HepG2 (cell line): ENCODE measurements around the gene STK40. TPM values are rescaled to one million over a fixed set of nuclear protein-coding genes. Genes with fewer than 3 reads are reported as not detected.

Source experiments
- ATAD3A ChIP-seq: sonication (generic); formaldehyde crosslinking; IDR thresholded peaks from 2 replicates; pipeline ENCODE4 v1.4.0; 2020; ENCODE audit warnings: missing genetic modification reagents
- ATRX ChIP-seq: sonication (generic); formaldehyde crosslinking; IDR thresholded peaks from 2 replicates; pipeline ENCODE4 v1.4.0; 2020; ENCODE audit warnings: missing genetic modification reagents, borderline replicate concordance
- CBX2 ChIP-seq, 2 experiments: fragments of 200-600 bp in 1 of 2; sonication (generic); formaldehyde crosslinking in 1 of 2; IDR thresholded peaks; 2 replicates each; pipeline versions ENCODE4 v1.7.0 to v1.8.1; 2018 to 2022; ENCODE audit warnings: low read depth in 2 of 2, low read length in 1 of 2, mild to moderate bottlenecking in 1 of 2, missing genetic modification reagents in 1 of 2
- CREM ChIP-seq, 2 experiments: sonication (generic) in 1 of 2; formaldehyde crosslinking in 1 of 2; IDR thresholded peaks; 2 replicates each; pipeline versions ENCODE4 v1.4.0 to v1.6.1; 2016 to 2020; ENCODE audit warnings: antibody characterized with exemption in 1 of 2, mild to moderate bottlenecking in 1 of 2, missing genetic modification reagents in 1 of 2
- EEA1 ChIP-seq: sonication (generic); formaldehyde crosslinking; IDR thresholded peaks from 2 replicates; pipeline ENCODE4 v1.5.1; 2020; ENCODE audit warnings: mild to moderate bottlenecking, missing genetic modification reagents, borderline replicate concordance
- GTF2F1 ChIP-seq: fragments of 150-350 bp; IDR thresholded peaks from 2 replicates; pipeline ENCODE4 v1.6.1; 2014; ENCODE audit warnings: low read length
- HCFC1 ChIP-seq: fragments of 150-350 bp; IDR thresholded peaks from 2 replicates; pipeline ENCODE4 v1.6.1; 2014; ENCODE audit warnings: low read depth, low read length
- HNRNPL ChIP-seq: fragments of 200-400 bp; formaldehyde crosslinking; IDR thresholded peaks from 2 replicates; pipeline ENCODE4 v1.6.1; 2017; ENCODE audit warnings: mild to moderate bottlenecking, low read depth, low read length
- HNRNPLL ChIP-seq: fragments of 200-400 bp; formaldehyde crosslinking; IDR thresholded peaks from 2 replicates; pipeline ENCODE4 v1.6.1; 2017; ENCODE audit warnings: mild to moderate bottlenecking, low read depth, low read length; ENCODE audit not compliant: poor library complexity, severe bottlenecking
- IKZF1 ChIP-seq: fragments of 450-650 bp; IDR thresholded peaks from 2 replicates; pipeline ENCODE4 v1.7.1; 2016
- MTF2 ChIP-seq: sonication (generic); formaldehyde crosslinking; IDR thresholded peaks from 2 replicates; pipeline ENCODE4 v1.5.0; 2020; ENCODE audit warnings: missing genetic modification reagents, borderline replicate concordance
- POLR2A ChIP-seq, 2 experiments: IDR thresholded peaks; 2 replicates each; pipeline ENCODE4 v1.6.1; 2011; ENCODE audit warnings: low read depth in 2 of 2, low read length in 2 of 2, mild to moderate bottlenecking in 1 of 2, moderate library complexity in 1 of 2; ENCODE audit not compliant: insufficient read depth in 1 of 2
- RFXANK ChIP-seq: IDR thresholded peaks from 2 replicates; pipeline ENCODE4 v1.6.1; 2016
- ZFP1 ChIP-seq: IDR thresholded peaks from 2 replicates; pipeline ENCODE4 v1.6.1; 2016
- ZKSCAN5 ChIP-seq: sonication (generic); formaldehyde crosslinking; IDR thresholded peaks from 2 replicates; pipeline ENCODE4 v1.5.1; 2020; ENCODE audit warnings: mild to moderate bottlenecking, missing genetic modification reagents
- ZNF335 ChIP-seq: sonication (generic); formaldehyde crosslinking; IDR thresholded peaks from 2 replicates; pipeline ENCODE4 v1.4.0; 2020; ENCODE audit warnings: missing genetic modification reagents
- ZNF616 ChIP-seq: sonication (generic); formaldehyde crosslinking; IDR thresholded peaks from 2 replicates; pipeline ENCODE4 v1.5.0; 2020; ENCODE audit warnings: low read depth, mild to moderate bottlenecking, missing genetic modification reagents
- ZNF766 ChIP-seq: sonication (generic); formaldehyde crosslinking; IDR thresholded peaks from 2 replicates; pipeline ENCODE4 v1.5.0; 2020; ENCODE audit warnings: missing genetic modification reagents, borderline replicate concordance
- ZNF781 ChIP-seq: sonication (generic); formaldehyde crosslinking; IDR thresholded peaks from 2 replicates; pipeline ENCODE4 v1.5.1; 2020; ENCODE audit warnings: borderline replicate concordance, mild to moderate bottlenecking, missing genetic modification reagents; ENCODE audit errors: not compliant biosample characterization
- polyA plus RNA-seq, 8 experiments: library from polyadenylated mRNA; depleted of rRNA in 3 of 8; stranded (reverse) in 7 of 8; unstranded in 1 of 8; fragments of >200 nt; fragmentation: Illumina TruSeq in 4 of 8; extraction: Trizol in 4 of 8; gene quantifications; 2 replicates each; pipeline versions ENCODE4 v1.2.1 to v1.2.3, GENCODE V29; 2011 to 2016; ENCODE audit warnings: low read depth in 4 of 8, missing spikeins in 1 of 8, mixed read lengths in 1 of 8; ENCODE audit not compliant: insufficient read depth in 1 of 8
- total RNA-seq, 5 experiments: library from RNA; depleted of rRNA; stranded (reverse); fragments of >200 nt; fragmentation: Illumina TruSeq; extraction: Trizol; gene quantifications; 2 replicates each; pipeline ENCODE4 v1.2.3, GENCODE V29; 2016; ENCODE audit warnings: low read depth in 1 of 5
- TF ChIP-seq, protein P1 (sequence below): sonication (generic); formaldehyde crosslinking; IDR thresholded peaks from 2 replicates; pipeline ENCODE4 v1.4.0; 2020; ENCODE audit warnings: missing genetic modification reagents
- TF ChIP-seq, protein P2 (sequence below): sonication (generic); formaldehyde crosslinking; IDR thresholded peaks from 2 replicates; pipeline ENCODE4 v1.4.0; 2020; ENCODE audit warnings: missing genetic modification reagents, mild to moderate bottlenecking, borderline replicate concordance
- TF ChIP-seq, protein P3 (sequence below): sonication (generic); formaldehyde crosslinking; IDR thresholded peaks from 2 replicates; pipeline ENCODE4 v1.4.0; 2020; ENCODE audit warnings: mild to moderate bottlenecking, low read depth, missing genetic modification reagents
- TF ChIP-seq, protein P4 (sequence below): sonication (generic); formaldehyde crosslinking; conservative IDR thresholded peaks from 2 replicates; pipeline ENCODE4 v1.8.0; 2022; ENCODE audit warnings: missing genetic modification reagents

STK40 gene
- total and polyA plus RNA-seq, 2 of the 13 experiments (the other 11 are each of a cell fraction or from before 2014, with no cell fraction given) = 33.8 to 35.1 TPM

DNA sequence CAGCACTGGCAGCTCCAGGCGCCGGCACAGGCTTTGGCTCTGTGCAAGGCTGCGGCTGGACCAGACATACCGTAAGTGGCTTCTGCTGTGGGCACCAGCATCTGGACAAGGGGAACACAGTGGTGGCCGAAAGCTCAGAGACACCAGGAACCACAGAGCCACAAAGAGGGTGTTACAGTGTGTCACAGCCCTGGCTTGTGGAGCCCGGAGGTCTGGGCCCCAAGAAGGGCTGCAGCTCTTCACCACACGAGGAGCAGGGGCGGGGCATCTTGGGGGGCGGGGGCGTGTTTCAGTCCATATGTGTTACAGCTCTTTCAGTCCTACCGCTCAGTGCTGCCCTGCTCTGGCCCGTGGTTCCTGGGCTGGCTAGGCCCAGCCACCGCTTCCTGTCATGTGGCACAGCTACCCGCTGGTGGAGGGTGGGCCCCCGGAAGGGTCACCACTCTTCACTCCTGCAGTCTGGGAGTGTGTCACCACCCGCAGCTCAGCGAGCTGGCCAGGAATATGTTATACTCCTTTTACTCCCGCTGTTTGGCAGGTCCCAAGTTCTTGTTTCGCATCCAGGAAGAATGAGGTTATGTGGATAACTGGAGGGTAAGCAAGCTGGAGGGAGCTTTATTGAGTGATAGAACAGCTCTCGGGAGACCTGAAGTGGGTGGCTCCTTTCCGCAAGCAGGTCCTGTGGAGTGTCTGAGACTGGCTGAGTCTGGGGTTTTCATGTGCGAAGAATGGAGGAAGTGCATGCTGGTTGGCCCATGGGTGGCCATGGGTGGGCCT is 15.3 kb upstream of the STK40 start (continued):
- TF ChIP-seq, protein P1, sequence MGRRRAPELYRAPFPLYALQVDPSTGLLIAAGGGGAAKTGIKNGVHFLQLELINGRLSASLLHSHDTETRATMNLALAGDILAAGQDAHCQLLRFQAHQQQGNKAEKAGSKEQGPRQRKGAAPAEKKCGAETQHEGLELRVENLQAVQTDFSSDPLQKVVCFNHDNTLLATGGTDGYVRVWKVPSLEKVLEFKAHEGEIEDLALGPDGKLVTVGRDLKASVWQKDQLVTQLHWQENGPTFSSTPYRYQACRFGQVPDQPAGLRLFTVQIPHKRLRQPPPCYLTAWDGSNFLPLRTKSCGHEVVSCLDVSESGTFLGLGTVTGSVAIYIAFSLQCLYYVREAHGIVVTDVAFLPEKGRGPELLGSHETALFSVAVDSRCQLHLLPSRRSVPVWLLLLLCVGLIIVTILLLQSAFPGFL (CRISPR knock-in tag) = no peak
- TF ChIP-seq GTF2F1 = no peak
- no peak; the same call in 1 of the 2 replicates for TF ChIP-seq HNRNPL
- TF ChIP-seq ZNF766 (CRISPR knock-in tag) = no peak
- no peak for TF ChIP-seq ZNF781 (CRISPR knock-in tag)
- TF ChIP-seq ZNF335 (CRISPR knock-in tag) = peak; percentile 88
- TF ChIP-seq ZNF616 (CRISPR knock-in tag) = no peak
- no peak for TF ChIP-seq ZKSCAN5
- TF ChIP-seq HNRNPLL = peak; percentile 13
- TF ChIP-seq EEA1 = no peak
- TF ChIP-seq, protein P2, sequence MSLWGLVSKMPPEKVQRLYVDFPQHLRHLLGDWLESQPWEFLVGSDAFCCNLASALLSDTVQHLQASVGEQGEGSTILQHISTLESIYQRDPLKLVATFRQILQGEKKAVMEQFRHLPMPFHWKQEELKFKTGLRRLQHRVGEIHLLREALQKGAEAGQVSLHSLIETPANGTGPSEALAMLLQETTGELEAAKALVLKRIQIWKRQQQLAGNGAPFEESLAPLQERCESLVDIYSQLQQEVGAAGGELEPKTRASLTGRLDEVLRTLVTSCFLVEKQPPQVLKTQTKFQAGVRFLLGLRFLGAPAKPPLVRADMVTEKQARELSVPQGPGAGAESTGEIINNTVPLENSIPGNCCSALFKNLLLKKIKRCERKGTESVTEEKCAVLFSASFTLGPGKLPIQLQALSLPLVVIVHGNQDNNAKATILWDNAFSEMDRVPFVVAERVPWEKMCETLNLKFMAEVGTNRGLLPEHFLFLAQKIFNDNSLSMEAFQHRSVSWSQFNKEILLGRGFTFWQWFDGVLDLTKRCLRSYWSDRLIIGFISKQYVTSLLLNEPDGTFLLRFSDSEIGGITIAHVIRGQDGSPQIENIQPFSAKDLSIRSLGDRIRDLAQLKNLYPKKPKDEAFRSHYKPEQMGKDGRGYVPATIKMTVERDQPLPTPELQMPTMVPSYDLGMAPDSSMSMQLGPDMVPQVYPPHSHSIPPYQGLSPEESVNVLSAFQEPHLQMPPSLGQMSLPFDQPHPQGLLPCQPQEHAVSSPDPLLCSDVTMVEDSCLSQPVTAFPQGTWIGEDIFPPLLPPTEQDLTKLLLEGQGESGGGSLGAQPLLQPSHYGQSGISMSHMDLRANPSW (CRISPR knock-in tag) = 0 out of 2 replicates have a peak, but pooled peaks have one; percentile 46
- peak; percentile 95 to 99 for TF ChIP-seq POLR2A (IDR thresholded peaks at IDR 0.05; ENCODE audit: insufficient read depth in 1 of 2, low read depth in 2 of 2, low read length in 2 of 2)
- no peak for TF ChIP-seq ATAD3A (CRISPR knock-in tag)
- no peak for TF ChIP-seq RFXANK (CRISPR knock-in tag)
- TF ChIP-seq IKZF1 = no peak
- peak; percentile 65; the same call in 1 of the 2 replicates for TF ChIP-seq CREM (IDR thresholded peaks at IDR 0.05)
- no peak for TF ChIP-seq CREM (CRISPR knock-in tag; IDR thresholded peaks at IDR 0.05)
- TF ChIP-seq, protein P3, sequence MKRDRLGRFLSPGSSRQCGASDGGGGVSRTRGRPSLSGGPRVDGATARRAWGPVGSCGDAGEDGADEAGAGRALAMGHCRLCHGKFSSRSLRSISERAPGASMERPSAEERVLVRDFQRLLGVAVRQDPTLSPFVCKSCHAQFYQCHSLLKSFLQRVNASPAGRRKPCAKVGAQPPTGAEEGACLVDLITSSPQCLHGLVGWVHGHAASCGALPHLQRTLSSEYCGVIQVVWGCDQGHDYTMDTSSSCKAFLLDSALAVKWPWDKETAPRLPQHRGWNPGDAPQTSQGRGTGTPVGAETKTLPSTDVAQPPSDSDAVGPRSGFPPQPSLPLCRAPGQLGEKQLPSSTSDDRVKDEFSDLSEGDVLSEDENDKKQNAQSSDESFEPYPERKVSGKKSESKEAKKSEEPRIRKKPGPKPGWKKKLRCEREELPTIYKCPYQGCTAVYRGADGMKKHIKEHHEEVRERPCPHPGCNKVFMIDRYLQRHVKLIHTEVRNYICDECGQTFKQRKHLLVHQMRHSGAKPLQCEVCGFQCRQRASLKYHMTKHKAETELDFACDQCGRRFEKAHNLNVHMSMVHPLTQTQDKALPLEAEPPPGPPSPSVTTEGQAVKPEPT = no peak
- no peak for TF ChIP-seq CBX2 (IDR thresholded peaks at IDR 0.05; ENCODE audit: low read depth, low read length)
- TF ChIP-seq CBX2 (CRISPR knock-in tag; IDR thresholded peaks at IDR 0.05; ENCODE audit: low read depth) = no peak
- no peak for TF ChIP-seq ATRX (CRISPR knock-in tag)
- TF ChIP-seq ZFP1 = peak; percentile 43; the same call in 1 of the 2 replicates
- TF ChIP-seq, protein P4, sequence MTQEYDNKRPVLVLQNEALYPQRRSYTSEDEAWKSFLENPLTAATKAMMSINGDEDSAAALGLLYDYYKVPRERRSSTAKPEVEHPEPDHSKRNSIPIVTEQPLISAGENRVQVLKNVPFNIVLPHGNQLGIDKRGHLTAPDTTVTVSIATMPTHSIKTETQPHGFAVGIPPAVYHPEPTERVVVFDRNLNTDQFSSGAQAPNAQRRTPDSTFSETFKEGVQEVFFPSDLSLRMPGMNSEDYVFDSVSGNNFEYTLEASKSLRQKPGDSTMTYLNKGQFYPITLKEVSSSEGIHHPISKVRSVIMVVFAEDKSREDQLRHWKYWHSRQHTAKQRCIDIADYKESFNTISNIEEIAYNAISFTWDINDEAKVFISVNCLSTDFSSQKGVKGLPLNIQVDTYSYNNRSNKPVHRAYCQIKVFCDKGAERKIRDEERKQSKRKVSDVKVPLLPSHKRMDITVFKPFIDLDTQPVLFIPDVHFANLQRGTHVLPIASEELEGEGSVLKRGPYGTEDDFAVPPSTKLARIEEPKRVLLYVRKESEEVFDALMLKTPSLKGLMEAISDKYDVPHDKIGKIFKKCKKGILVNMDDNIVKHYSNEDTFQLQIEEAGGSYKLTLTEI (CRISPR knock-in tag) = no peak
- peak; percentile 65; the same call in 1 of the 2 replicates for TF ChIP-seq HCFC1
- no peak for TF ChIP-seq MTF2 (CRISPR knock-in tag)
